T-helper 1 cell treated with Interleukin-12 subunit alpha and Interleukin-12 subunit beta and Interleukin-4 antibody, amounts not matched to agents 30 μg/mL and 1 μg/mL, for 36 hours (primary cell): Measurements from ENCODE around the gene GTF2A2.

Source experiments
- H3K27ac Mint-ChIP-seq: one replicate; pipeline ENCODE4 v1.8.0; 2021; ENCODE audit warnings: mild to moderate bottlenecking, mixed read lengths
- H3K27me3 Mint-ChIP-seq: one replicate; pipeline ENCODE4 v1.8.0; 2021; ENCODE audit warnings: low read depth, mixed read lengths
- H3K36me3 Mint-ChIP-seq: one replicate; pipeline ENCODE4 v1.8.0; 2021; ENCODE audit warnings: low read depth, mixed read lengths
- H3K4me1 Mint-ChIP-seq: one replicate; pipeline ENCODE4 v1.8.0; 2021; ENCODE audit warnings: low read depth, mixed read lengths
- H3K4me3 Mint-ChIP-seq: one replicate; pipeline ENCODE4 v1.8.0; 2021; ENCODE audit warnings: mild to moderate bottlenecking, moderate library complexity, mixed read lengths
- H3K9me3 Mint-ChIP-seq: one replicate; pipeline ENCODE4 v1.8.0; 2021; ENCODE audit warnings: mixed read lengths

GTF2A2 gene

GRCh38 chr15:59686389-59686788, 29.1 kb upstream of the GTF2A2 start:
- H3K9me3 Mint-ChIP-seq: no peaks in the 10 kb centered on the region
- peaks cover 45% of the 10 kb centered on the region for H3K4me1 Mint-ChIP-seq
- peaks cover 31% of the 10 kb centered on the region for H3K36me3 Mint-ChIP-seq
- peak overlapping the region; percentile 59 for H3K4me3 Mint-ChIP-seq
- H3K27me3 Mint-ChIP-seq: no peaks in the 10 kb centered on the region
- peak overlapping the region; percentile 62 for H3K27ac Mint-ChIP-seq

- Mint-ChIP-seq H3K27me3 (no peaks in the 10 kb centered on the region), H3K9me3 (no peaks in the 10 kb centered on the region), H3K4me3 (peak overlapping the region; percentile 59), H3K27ac (peak overlapping the region; percentile 62), H3K36me3 (peaks cover 31% of the 10 kb centered on the region), H3K4me1 (peaks cover 41% of the 10 kb centered on the region)
Observed at GRCh38 chr15:59685737-59686297, 28.5 kb upstream of the GTF2A2 start.

DNA sequence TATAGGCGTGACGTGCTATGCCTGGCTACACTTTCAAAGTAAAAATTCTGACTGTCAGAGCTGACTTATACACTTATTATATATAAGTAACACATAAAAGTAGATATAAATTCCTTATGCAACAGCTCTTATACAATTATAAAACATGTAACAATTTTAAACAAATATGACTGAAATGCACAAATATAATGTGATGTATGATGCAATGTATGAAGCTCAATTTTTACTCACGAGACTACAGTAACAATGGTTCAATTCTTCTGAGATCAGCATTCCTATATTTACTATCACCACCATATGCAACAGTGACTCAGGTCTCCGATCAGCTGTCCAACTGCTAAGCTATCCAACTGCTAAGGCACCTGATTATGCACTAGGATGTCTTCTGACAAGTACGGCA, 23.6 kb upstream of the GTF2A2 start:
- Mint-ChIP-seq H3K4me3 (no peak overlapping the region), H3K4me1 (peaks cover 29% of the 10 kb centered on the region), H3K36me3 (peaks cover 50% of the 10 kb centered on the region)

GRCh38 chr15:59680346-59680745, 23.0 kb upstream of the GTF2A2 start:
- H3K36me3 Mint-ChIP-seq: peaks cover 51% of the 10 kb centered on the region
- peaks cover 24% of the 10 kb centered on the region for H3K4me1 Mint-ChIP-seq
- no peak overlapping the region for H3K27ac Mint-ChIP-seq
- no peaks in the 10 kb centered on the region for H3K27me3 Mint-ChIP-seq
- H3K9me3 Mint-ChIP-seq: no peaks in the 10 kb centered on the region
- H3K4me3 Mint-ChIP-seq: no peak overlapping the region

More for the DNA sequence above, 23.6 kb upstream of the GTF2A2 start:
- no peak overlapping the region for H3K27ac Mint-ChIP-seq
- no peaks in the 10 kb centered on the region for H3K27me3 Mint-ChIP-seq
- no peaks in the 10 kb centered on the region for H3K9me3 Mint-ChIP-seq

GRCh38 chr15:59678620-59679019, 21.3 kb upstream of the GTF2A2 start:
- Mint-ChIP-seq H3K27ac (peak overlapping the region; percentile 80), H3K27me3 (no peaks in the 10 kb centered on the region), H3K9me3 (no peaks in the 10 kb centered on the region), H3K4me1 (peaks cover 16% of the 10 kb centered on the region), H3K4me3 (peak overlapping the region; percentile 36), H3K36me3 (peaks cover 55% of the 10 kb centered on the region)

DNA sequence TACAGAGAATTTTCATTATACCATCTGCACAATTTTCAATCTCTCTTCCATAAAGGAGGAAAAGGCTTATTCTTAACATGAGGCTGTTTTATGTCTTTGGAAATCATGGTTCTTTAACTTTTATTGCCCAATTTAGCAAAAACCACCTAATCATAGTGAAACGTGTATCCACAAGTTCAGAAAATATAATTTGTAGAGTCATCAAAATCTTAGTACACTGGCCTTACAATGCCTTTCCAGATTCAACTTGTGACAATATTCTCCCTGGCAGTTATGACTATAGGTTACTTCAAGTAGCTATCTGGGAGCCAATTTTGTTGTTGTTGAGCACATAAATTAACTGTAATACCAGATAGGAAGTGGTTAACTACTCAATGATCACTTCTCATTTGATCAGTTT, 20.9 kb upstream of the GTF2A2 start:
- H3K9me3 Mint-ChIP-seq: no peaks in the 10 kb centered on the region
- peaks cover 12% of the 10 kb centered on the region for H3K4me1 Mint-ChIP-seq
- H3K36me3 Mint-ChIP-seq: peaks cover 54% of the 10 kb centered on the region
- H3K27me3 Mint-ChIP-seq: no peaks in the 10 kb centered on the region
- no peak overlapping the region for H3K27ac Mint-ChIP-seq
- no peak overlapping the region for H3K4me3 Mint-ChIP-seq

- no peak overlapping the region for H3K4me3 Mint-ChIP-seq
- no peaks in the 10 kb centered on the region for H3K9me3 Mint-ChIP-seq
- H3K27ac Mint-ChIP-seq: no peak overlapping the region
- H3K4me1 Mint-ChIP-seq: peaks cover 11% of the 10 kb centered on the region
- H3K27me3 Mint-ChIP-seq: no peaks in the 10 kb centered on the region
- H3K36me3 Mint-ChIP-seq: peaks cover 53% of the 10 kb centered on the region
Observed at GRCh38 chr15:59676565-59676964, 19.2 kb upstream of the GTF2A2 start.

DNA sequence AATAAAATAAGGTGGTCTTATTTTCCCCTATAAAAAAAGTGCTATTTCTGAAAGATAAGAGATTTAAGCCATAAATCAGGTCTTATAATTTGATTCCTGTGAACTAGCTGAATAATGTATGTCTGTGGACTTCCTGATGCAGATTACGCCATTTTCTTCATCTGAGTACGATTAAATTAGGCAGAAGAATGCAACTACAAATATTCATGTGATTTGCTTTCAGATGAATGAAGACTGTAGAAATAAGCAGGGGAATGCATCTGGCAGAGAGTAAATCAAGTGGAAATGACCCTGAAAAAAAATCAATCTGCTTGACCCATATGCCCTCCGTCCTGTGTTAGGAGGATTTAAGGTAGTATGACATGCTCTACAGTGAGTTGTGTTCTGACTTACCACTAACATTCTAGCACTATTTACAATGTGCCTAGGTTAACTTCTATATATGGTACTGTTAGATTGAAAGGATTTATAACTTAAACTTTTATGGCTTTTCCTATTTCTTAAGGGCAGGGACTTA, 17.1 kb upstream of the GTF2A2 start:
- Mint-ChIP-seq H3K9me3 (no peaks in the 10 kb centered on the region), H3K36me3 (peaks cover 59% of the 10 kb centered on the region), H3K4me1 (peaks cover 10% of the 10 kb centered on the region), H3K27ac (no peak overlapping the region), H3K4me3 (no peak overlapping the region), H3K27me3 (no peaks in the 10 kb centered on the region)

- H3K4me1 Mint-ChIP-seq: peaks cover 5% of the 10 kb centered on the region
- no peak overlapping the region for H3K4me3 Mint-ChIP-seq
- H3K36me3 Mint-ChIP-seq: peaks cover 35% of the 10 kb centered on the region
- no peaks in the 10 kb centered on the region for H3K27me3 Mint-ChIP-seq
- no peaks in the 10 kb centered on the region for H3K9me3 Mint-ChIP-seq
- H3K27ac Mint-ChIP-seq: no peak overlapping the region
Observed at GRCh38 chr15:59668556-59668955, 11.2 kb upstream of the GTF2A2 start.

- peaks cover 17% of the 10 kb centered on the region for H3K36me3 Mint-ChIP-seq
- H3K4me1 Mint-ChIP-seq: peaks cover 3% of the 10 kb centered on the region
- H3K4me3 Mint-ChIP-seq: no peak overlapping the region
- no peak overlapping the region for H3K27ac Mint-ChIP-seq
- H3K27me3 Mint-ChIP-seq: no peaks in the 10 kb centered on the region
- no peaks in the 10 kb centered on the region for H3K9me3 Mint-ChIP-seq
Observed at GRCh38 chr15:59662260-59662659, 4.9 kb upstream of the GTF2A2 start.

- H3K27me3 Mint-ChIP-seq: no peaks in the 10 kb centered on the region
- H3K4me1 Mint-ChIP-seq: peaks cover 5% of the 10 kb centered on the region
- peaks cover 13% of the 10 kb centered on the region for H3K36me3 Mint-ChIP-seq
- no peak overlapping the region for H3K4me3 Mint-ChIP-seq
- no peak overlapping the region for H3K27ac Mint-ChIP-seq
- H3K9me3 Mint-ChIP-seq: no peaks in the 10 kb centered on the region
Observed at GRCh38 chr15:59659366-59659765, 2.1 kb upstream of the GTF2A2 start.

GRCh38 chr15:59657635-59658125, 365 bp upstream of the GTF2A2 start:
- peaks cover under 1% of the 10 kb centered on the region for H3K9me3 Mint-ChIP-seq
- H3K4me1 Mint-ChIP-seq: peaks cover 9% of the 10 kb centered on the region
- peaks cover 16% of the 10 kb centered on the region for H3K36me3 Mint-ChIP-seq
- H3K27ac Mint-ChIP-seq: peak overlapping the region; percentile 88
- H3K27me3 Mint-ChIP-seq: no peaks in the 10 kb centered on the region
- no peak overlapping the region for H3K4me3 Mint-ChIP-seq

DNA sequence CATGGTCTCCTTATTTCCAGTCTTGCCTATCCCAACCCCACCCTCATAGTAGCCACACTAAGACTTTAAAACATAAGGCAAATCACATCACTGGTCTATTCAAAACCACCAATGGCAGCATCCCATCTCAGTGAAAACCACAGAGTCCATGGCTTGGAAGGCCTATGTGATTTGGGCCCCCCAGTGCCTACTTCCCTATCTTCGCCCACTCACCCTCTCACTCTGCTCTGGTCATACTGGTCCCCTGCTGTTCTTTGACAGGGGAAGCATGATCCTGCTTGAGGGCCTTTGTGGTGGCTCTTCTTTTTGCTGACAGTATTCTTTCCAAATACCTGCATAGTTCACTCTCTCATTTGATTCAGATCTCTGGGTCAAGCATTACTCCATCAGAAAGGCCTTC, 3.3 kb downstream of the GTF2A2 start:
- Mint-ChIP-seq H3K9me3 (peaks cover 3% of the 10 kb centered on the region), H3K4me1 (peaks cover 15% of the 10 kb centered on the region), H3K27ac (no peak overlapping the region), H3K4me3 (no peak overlapping the region), H3K36me3 (peaks cover 21% of the 10 kb centered on the region), H3K27me3 (no peaks in the 10 kb centered on the region)

- Mint-ChIP-seq H3K36me3 (peaks cover 31% of the 10 kb centered on the region), H3K9me3 (peaks cover 3% of the 10 kb centered on the region), H3K4me1 (peaks cover 13% of the 10 kb centered on the region), H3K27me3 (no peaks in the 10 kb centered on the region), H3K27ac (no peak overlapping the region), H3K4me3 (no peak overlapping the region)
Observed at GRCh38 chr15:59649603-59650002, 7.7 kb downstream of the GTF2A2 start.

DNA sequence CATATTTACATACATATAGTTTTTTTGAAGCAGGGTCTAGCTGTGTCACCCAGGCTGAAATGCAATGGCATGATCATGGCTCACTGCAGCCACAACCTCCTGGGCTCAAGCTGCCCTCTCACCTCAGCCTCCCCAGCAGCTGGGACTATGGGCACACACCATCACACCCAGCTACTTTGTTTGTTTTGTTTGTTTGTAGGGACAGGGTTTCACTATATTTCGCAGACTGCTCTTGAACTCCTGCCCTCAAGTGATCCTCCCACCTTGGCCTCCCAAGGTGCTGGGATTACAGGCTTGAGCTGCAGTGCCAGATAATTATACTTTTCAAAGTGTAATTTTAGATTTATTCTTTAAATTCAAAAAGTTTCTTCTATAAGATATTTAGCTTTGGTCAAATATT, 10.2 kb downstream of the GTF2A2 start:
- H3K27me3 Mint-ChIP-seq: no peaks in the 10 kb centered on the region
- no peaks in the 10 kb centered on the region for H3K9me3 Mint-ChIP-seq
- peaks cover 6% of the 10 kb centered on the region for H3K4me1 Mint-ChIP-seq
- peaks cover 27% of the 10 kb centered on the region for H3K36me3 Mint-ChIP-seq
- no peak overlapping the region for H3K27ac Mint-ChIP-seq
- no peak overlapping the region for H3K4me3 Mint-ChIP-seq
